GM19240 (cell line): ENCODE results near the gene OR51E1.

Experiments used
- DNase-seq: peaks from one replicate; pipeline ENCODE4 v3.0.0; 2011; ENCODE audit warnings: low spot score; ENCODE audit not compliant: insufficient read length

The OR51E1 gene, protein sequence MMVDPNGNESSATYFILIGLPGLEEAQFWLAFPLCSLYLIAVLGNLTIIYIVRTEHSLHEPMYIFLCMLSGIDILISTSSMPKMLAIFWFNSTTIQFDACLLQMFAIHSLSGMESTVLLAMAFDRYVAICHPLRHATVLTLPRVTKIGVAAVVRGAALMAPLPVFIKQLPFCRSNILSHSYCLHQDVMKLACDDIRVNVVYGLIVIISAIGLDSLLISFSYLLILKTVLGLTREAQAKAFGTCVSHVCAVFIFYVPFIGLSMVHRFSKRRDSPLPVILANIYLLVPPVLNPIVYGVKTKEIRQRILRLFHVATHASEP

GRCh38 chr11:4643682-4644081 lies at the start of gene OR51E1:
Gene OR51E1 (plus strand): TSS chr11:4643982. CDS start chr11:4652527, 8,545 bp downstream.
- no peak for DNase-seq

DNA sequence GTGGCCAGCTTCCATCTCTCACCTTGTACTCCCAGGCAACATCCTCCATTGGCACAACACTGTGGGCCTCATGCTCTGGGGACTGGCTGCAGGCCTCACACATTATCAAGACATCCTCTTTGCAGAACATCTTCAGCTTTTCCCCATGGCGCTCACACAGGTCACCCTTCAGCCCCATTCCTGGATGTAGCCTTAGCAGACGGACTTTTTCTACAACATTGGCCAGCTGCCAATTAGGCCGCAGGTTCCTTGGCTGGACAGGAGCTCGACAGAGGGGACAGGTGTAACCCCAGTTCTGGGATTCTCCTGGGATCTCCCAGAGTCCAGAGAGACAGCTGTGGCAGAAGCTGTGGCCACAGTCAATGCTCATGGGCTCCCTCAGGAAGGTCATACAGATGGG lies 38.7 kb upstream of the OR51E1 start:
- no peak for DNase-seq

DNA sequence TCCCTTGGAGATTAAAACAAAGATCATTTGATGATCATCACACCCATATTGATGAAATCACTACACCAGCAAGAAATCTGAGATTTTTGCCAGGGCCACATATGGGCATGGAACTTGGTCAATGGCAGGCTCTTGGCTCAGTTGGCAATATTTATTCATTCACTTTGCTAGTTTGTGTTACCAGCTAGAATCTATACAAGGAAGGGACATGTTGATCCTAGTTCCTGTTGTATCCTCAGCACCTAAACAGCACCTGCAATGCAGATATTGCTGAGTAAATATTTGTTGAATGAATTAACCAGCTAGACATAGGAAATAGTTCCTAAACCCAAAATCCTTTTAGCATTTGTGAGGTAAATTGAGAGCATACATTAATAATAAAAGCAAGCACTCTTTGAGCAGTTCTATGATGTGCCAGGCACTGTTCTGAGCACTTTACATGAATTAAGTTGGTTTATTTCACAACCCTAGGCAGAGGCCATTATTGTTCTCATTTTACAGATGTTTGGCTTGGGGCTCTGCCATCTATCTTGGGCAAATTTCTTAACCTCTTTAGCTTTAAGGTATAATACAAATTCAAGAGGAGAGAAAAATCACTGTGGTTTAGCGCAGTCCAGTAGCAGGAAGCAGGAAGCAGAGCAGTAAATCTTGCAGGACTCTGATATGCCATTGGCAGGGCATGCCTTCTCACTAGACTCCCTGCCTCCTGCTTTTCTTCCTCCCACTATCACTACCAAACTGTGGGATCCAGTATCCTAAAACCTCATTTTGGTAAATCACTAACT lies 37.4 kb upstream of the OR51E1 start:
- DNase-seq, result no peak

GRCh38 chr11:4607096-4607495 lies 36.7 kb upstream of the OR51E1 start:
- DNase-seq, result no peak

DNA sequence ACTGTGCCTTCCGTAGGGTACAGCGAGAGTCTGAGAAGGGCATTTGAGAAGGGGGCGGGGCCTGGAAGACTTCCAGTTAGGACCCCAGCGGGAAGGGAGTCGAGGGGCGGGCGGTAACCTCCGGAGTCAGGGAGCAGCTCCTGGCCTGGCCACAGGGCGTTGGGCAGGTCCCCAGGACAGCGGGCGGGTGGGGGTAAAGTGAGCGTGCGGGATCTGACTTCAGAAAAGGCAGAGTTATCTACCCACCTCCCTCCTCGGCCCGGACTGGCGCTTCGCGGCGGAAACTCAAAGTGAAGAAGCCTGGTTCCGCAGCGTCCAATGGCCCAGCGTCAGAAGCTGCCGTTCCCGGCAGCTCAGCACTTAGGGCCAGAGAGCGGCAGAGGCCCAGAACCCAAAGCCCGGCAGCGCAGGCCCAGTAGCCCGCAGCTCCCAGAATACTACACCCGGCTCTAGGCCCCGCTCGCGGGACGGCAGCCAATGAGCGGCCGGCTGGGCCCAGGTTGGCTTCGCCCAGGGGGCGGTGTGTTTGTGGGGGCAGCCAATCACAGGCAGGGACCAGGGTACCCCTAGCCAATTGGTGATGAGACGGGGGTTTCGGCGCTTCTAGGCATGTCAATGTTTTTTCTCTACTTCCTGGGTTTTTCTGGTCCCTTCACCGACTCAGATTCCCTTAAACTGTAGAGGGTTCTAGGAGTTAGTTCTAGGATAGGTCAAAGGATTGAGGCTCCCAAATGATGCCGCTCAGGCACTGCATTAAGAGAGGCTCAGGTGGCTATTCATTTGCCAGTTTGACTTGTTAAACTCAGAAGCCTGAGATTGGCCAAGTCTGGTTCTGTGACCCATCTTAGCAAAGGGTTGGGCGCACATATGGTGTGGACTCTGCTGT lies 35.8 kb upstream of the OR51E1 start, which contains the start of gene TRIM68:
Gene TRIM68 (minus strand): TSS at position 451 of the 886 bp plus-strand sequence. CDS start 2,727 bp downstream, outside the sequence.
- DNase-seq, result peak; percentile 90

- no peak for DNase-seq
Measured at GRCh38 chr11:4610258-4610935, 33.4 kb upstream of the OR51E1 start.

DNA sequence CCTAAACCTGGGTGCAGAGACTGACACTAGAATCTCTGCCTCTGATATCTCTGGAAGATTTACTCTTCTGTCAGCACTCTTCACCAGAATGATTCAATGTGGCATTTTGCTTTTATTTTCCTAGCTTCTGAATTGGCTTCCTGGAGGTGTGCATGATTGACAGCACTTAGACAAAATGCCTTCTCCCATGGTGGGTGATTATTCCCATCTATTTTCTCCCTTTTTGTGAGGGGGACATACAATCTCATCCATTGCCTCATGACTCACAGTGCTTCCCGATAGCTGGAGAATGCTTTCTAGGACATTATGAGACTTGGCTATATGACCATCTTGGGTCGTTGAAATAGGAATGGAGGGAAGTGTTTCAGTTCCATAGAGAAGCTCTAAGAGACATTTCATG lies 31.8 kb upstream of the OR51E1 start:
- no peak for DNase-seq

DNA sequence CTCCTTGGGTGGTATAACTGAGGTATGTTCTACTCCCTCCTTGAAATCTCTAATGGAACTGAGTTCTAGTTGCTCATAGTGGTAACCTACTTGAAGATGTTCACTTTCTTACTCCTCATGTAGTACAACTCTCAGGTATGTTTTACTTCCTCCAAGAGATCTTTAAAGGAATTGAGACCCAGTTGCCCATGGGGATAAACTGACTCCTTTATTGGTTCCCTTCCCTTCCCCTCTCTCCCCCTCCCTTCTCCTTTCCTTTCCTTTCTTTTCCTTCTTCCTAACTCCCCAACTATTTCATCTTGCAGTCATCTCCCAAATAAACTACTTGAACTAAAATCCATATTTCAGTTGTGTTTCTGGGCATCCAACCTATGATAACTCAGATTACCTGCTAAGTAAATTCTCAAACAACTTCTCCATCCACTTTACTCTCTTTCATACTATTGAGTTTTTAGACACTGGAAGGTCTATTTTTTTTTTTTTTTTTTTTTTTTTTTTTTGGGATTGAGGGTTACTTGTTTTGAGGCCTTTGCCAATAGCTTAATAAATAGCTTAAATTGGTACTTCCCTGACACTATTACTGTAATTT lies 27.8 kb upstream of the OR51E1 start:
- DNase-seq, result no peak

GRCh38 chr11:4619514-4619913 lies 24.3 kb upstream of the OR51E1 start:
- no peak for DNase-seq

DNA sequence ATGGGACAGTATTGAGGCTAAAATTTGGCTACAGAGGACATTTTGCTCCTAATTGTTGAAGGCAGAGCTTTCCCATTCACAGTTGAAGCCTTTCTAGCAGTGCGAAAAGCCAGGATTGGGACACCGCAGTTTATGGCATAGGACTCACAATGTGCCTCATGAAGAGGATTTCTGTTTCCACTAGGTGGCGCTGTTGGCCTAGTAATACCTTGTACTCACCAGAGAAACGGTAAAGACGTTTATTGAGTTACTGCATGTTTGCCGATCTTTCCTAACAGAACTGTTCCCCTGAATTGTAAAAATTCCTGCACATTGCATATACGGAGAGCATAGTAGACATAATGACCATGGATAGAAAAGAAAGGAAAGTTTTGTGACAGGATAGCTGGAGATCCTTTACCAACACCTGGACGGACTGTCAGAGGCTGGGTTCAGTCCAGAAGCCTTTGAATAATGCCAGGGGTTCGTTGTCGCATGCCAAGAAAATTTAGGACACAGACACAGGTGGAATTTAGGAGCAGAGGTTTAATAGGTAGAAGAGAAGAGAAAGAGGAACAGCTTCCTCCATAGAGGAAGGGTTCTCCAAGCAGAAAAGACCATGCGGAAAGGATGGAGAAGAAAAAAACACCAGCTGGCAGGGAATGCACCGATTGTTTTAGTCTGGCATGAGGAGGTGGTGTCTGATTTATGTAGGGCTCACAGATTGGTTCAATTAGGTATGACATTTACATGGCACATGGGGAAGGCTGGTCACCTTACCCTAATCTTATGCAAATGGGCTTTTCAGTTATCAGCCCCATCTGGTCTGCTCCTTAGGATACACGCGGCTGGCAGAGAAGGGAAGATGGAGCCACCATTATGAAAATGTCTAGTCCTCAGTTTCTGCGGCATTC lies 17.3 kb upstream of the OR51E1 start:
- DNase-seq, result no peak

- no peak for DNase-seq
Measured at GRCh38 chr11:4636136-4636535, 7.6 kb upstream of the OR51E1 start.

- peak; percentile 67 for DNase-seq
Measured at GRCh38 chr11:4636962-4637661, 6.7 kb upstream of the OR51E1 start, which contains the start of gene OR51D1. Gene OR51D1 (plus strand): TSS chr11:4637477. CDS start chr11:4639791, 2,314 bp downstream.

- DNase-seq, result no peak
Measured at GRCh38 chr11:4637662-4638047, 6.1 kb upstream of the OR51E1 start.

DNA sequence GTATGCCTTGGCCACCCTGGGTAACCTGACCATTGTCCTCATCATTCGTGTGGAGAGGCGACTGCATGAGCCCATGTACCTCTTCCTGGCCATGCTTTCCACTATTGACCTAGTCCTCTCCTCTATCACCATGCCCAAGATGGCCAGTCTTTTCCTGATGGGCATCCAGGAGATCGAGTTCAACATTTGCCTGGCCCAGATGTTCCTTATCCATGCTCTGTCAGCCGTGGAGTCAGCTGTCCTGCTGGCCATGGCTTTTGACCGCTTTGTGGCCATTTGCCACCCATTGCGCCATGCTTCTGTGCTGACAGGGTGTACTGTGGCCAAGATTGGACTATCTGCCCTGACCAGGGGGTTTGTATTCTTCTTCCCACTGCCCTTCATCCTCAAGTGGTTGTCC lies 3.9 kb upstream of the OR51E1 start:
- DNase-seq, result no peak

DNA sequence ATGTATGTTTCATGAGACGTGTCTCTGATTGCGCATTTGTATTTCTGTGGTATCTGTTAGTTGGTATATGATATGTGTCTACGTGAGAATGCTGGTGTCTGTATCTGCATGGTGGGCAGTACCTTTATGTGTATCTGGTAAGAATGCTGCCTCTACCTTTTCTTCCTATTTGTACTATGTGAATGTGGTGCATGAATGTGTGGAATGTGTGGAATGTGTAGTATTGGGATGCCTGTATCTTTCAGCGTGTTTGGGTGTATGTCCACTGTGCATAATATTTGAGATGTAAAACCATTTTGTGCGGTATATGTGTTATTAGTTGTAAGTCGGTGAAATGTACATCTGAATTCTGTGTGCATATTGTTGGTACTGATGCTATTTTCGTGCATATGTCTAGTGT lies 2.3 kb upstream of the OR51E1 start:
- DNase-seq, result no peak

GRCh38 chr11:4642043-4642442 lies 1.7 kb upstream of the OR51E1 start:
- DNase-seq, result no peak

- DNase-seq, result no peak
Measured at GRCh38 chr11:4643076-4643475, 706 bp upstream of the OR51E1 start.

- DNase-seq, result no peak
Measured at GRCh38 chr11:4644233-4644632, 451 bp downstream of the OR51E1 start.

DNA sequence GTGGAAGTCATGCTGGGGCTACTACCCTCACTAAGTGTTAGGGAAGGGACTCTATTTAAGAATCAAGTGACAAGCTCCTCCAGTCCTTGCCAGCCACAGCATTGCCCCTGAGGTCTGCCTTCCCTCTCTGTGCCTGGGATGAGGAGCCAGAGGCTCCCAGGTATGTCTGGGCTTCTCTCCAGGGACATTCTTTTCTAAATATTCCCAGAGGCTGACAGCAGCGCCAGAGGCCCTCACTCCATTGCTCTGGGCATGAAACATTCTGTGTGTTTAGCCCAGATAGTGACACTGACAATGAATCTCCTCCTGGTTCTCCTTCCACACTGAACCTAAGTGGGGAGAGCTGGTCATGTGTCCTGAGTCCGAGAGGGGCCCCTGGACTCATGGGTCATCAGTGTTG lies 2.2 kb downstream of the OR51E1 start:
- DNase-seq, result no peak
